B cell (primary cell): ENCODE data around the gene DAZAP1. TPM values are rescaled to one million over a fixed set of nuclear protein-coding genes. Genes with fewer than 3 reads are reported as not detected.

Experiments used
- ATAC-seq: fragments of 200-7000 bp; cut with Tn5 transposase; one replicate; pipeline ENCODE4 v1.10.0; 2021; ENCODE audit warnings: low read depth, mild to moderate bottlenecking, moderate number of reproducible peaks, moderate library complexity
- CTCF ChIA-PET: fragments of 350-600 bp; sonication (Branson Sonifier 250); formaldehyde crosslinking; loops from one replicate; lab custom pipeline; 2021; ENCODE audit warnings: antibody characterized with exemption, inconsistent platforms; lab: Charles Lee
- POLR2A ChIA-PET: fragments of 350-600 bp; sonication (Branson Sonifier 250); formaldehyde crosslinking; loops from one replicate; lab custom pipeline; 2021; ENCODE audit warnings: antibody characterized with exemption; lab: Charles Lee
- DNase-seq: peaks from one replicate; pipeline ENCODE4 v3.0.0; 2013
- H2AFZ ChIP-seq: 2 replicates; pipeline ENCODE4 v1.6.1; 2012; ENCODE audit warnings: mild to moderate bottlenecking, low read depth, low read length; ENCODE audit not compliant: insufficient read depth, poor library complexity, severe bottlenecking
- H3K27ac ChIP-seq, 2 donors: 1 replicate in 1 of 2; 2 replicates in 1 of 2; pipeline ENCODE4 v1.5.1; 2012 to 2013; ENCODE audit warnings: low read length in 2 of 2, mild to moderate bottlenecking in 2 of 2, moderate library complexity in 1 of 2
- H3K27me3 ChIP-seq, 4 experiments: fragments of 200-600 bp in 1 of 4; sonication (generic) in 1 of 4; replicated peaks in 1 of 4; 1 replicate in 2 of 4; 2 replicates in 2 of 4; pipeline versions ENCODE4 v1.6.1 to v1.7.0; 2013 to 2016; ENCODE audit warnings: low read length in 3 of 4, mild to moderate bottlenecking in 2 of 4, mixed read lengths in 1 of 4, moderate library complexity in 1 of 4; ENCODE audit not compliant: insufficient read depth in 4 of 4, control insufficient read depth in 3 of 4; ENCODE audit errors: control extremely low read depth in 1 of 4
- H3K36me3 ChIP-seq, 2 experiments: replicated peaks in 1 of 2; 1 replicate in 1 of 2; 2 replicates in 1 of 2; pipeline versions ENCODE4 v1.6.1 to v1.7.1; 2013; ENCODE audit warnings: low read length in 1 of 2; ENCODE audit not compliant: insufficient read depth in 2 of 2, control insufficient read depth in 1 of 2; ENCODE audit errors: control extremely low read depth in 1 of 2, extremely low read depth in 1 of 2
- H3K4me1 ChIP-seq, 2 donors: fragments of 200-600 bp in 1 of 2; sonication (generic) in 1 of 2; 1 replicate in 1 of 2; 2 replicates in 1 of 2; pipeline versions ENCODE4 v1.5.1 to v1.6.1; 2013 to 2017; ENCODE audit warnings: low read length in 2 of 2; ENCODE audit not compliant: control insufficient read depth in 2 of 2, insufficient read depth in 2 of 2
- H3K4me2 ChIP-seq: replicated peaks from 2 replicates; pipeline ENCODE3; 2012; ENCODE audit warnings: mild to moderate bottlenecking, low read depth, low read length; ENCODE audit not compliant: poor library complexity, severe bottlenecking
- H3K4me3 ChIP-seq, 5 experiments: fragments of 200-600 bp in 1 of 5; sonication (generic) in 1 of 5; 1 replicate in 3 of 5; 2 replicates in 2 of 5; pipeline versions ENCODE4 v1.5.1 to v1.7.0; 2011 to 2016; ENCODE audit warnings: low read length in 4 of 5, mild to moderate bottlenecking in 4 of 5, low read depth in 2 of 5, control low read depth in 1 of 5, moderate library complexity in 1 of 5; ENCODE audit not compliant: insufficient read depth in 1 of 5; ENCODE audit errors: control extremely low read depth in 1 of 5, extremely low read depth in 1 of 5
- H3K79me2 ChIP-seq: fragments of 200-600 bp; sonication (generic); one replicate; pipeline ENCODE4 v1.6.0; 2016; ENCODE audit warnings: low read length; ENCODE audit not compliant: control insufficient read depth, insufficient read depth
- H3K9ac ChIP-seq: fragments of 200-600 bp; sonication (generic); 2 replicates; pipeline ENCODE4 v1.6.1; 2017; ENCODE audit warnings: mild to moderate bottlenecking, low read length, moderate library complexity
- H3K9me3 ChIP-seq, 3 donors: one replicate each; pipeline versions ENCODE4 v1.6.1 to v1.7.1; 2013; ENCODE audit warnings: low read length in 2 of 3; ENCODE audit not compliant: control insufficient read depth in 2 of 3, insufficient read depth in 1 of 3; ENCODE audit errors: control extremely low read depth in 1 of 3
- H4K20me1 ChIP-seq: 2 replicates; pipeline ENCODE4 v1.6.0; 2012; ENCODE audit warnings: mild to moderate bottlenecking, low read length; ENCODE audit not compliant: insufficient read depth, control insufficient read depth, poor library complexity, severe bottlenecking
- H3K27ac Mint-ChIP-seq: one replicate; pipeline ENCODE4 v1.8.0; 2021; ENCODE audit warnings: mixed read lengths
- H3K27me3 Mint-ChIP-seq: one replicate; pipeline ENCODE4 v1.8.0; 2021; ENCODE audit warnings: mixed read lengths
- H3K4me1 Mint-ChIP-seq: one replicate; pipeline ENCODE4 v1.8.0; 2021; ENCODE audit warnings: mixed read lengths
- H3K4me3 Mint-ChIP-seq: one replicate; pipeline ENCODE4 v1.8.0; 2021; ENCODE audit warnings: mixed read lengths
- H3K9me3 Mint-ChIP-seq: one replicate; pipeline ENCODE4 v1.8.0; 2022; ENCODE audit warnings: mixed read lengths; ENCODE audit not compliant: insufficient read depth
- EZH2 ChIP-seq: IDR thresholded peaks from 2 replicates; pipeline ENCODE4 v1.6.1; 2012; ENCODE audit warnings: borderline replicate concordance, low read depth, mild to moderate bottlenecking, moderate library complexity, low read length; ENCODE audit not compliant: insufficient read depth, poor library complexity, severe bottlenecking
- WGBS: methylation state at CpG from one replicate; pipeline ENCODE4 v1.1.5; 2013; ENCODE audit warnings: missing lambda C conversion rate; ENCODE audit not compliant: insufficient coverage; 5-methylcytosine and 5-hydroxymethylcytosine counted together
- intact Hi-C: fragments of 100-400 bp; cut with micrococcal nuclease; formaldehyde crosslinking; loops from one replicate; pipeline ENCODE4 v1.10.0; 2022
- polyA plus RNA-seq: library from polyadenylated mRNA; depleted of rRNA; stranded (reverse); fragments of >200 nt; gene quantifications from 2 replicates; pipeline ENCODE4 v1.2.3, GENCODE V29; 2012
- total RNA-seq, 2 donors: library from RNA; stranded (reverse); fragments of 120-200 nt in 1 of 2; gene quantifications; 1 replicate in 1 of 2; 2 replicates in 1 of 2; pipeline versions ENCODE4 v1.2.3 to v1.2.4, GENCODE V29; 2013 to 2022
- TF ChIP-seq, protein P1 (sequence below): fragments of 200-600 bp; IDR thresholded peaks from one replicate; pipeline ENCODE4 v1.8.0; 2022; ENCODE audit warnings: antibody characterized with exemption, mild to moderate bottlenecking

The DAZAP1 gene
- total and polyA plus RNA-seq, 2 donors (not counting 1 experiment from before 2014, with no cell fraction given) = 54.8 to 125 TPM

DNA sequence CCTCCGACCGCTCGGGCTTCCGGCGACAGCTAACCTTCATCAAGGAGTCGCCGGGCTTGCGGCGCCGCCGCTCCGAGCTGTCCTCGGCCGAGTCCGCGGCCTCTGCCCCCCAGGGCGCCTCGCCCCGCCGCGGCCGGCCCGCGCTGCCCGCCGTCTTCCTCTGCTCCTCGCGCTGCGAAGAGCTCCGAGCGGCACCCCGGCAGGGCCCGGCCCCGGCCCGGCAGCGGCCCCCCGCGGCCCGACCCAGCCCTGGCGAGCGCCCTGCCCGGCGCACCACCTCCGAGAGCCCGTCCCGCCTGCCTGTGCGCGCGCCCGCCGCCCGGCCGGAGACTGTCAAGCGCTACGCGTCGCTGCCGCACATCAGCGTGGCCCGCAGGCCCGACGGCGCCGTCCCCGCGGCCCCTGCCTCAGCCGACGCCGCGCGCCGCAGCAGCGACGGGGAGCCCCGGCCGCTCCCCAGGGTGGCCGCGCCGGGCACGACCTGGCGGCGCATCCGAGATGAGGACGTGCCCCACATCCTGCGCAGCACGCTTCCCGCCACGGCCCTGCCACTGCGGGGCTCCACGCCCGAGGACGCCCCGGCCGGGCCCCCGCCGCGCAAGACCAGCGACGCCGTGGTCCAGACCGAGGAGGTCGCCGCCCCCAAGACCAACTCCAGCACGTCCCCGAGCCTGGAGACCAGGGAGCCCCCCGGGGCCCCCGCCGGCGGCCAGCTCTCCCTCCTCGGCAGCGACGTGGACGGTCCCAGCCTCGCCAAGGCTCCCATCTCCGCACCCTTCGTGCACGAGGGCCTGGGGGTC, 62.1 kb downstream of the DAZAP1 start:
- Histone ChIP-seq H3K27ac (no peak overlapping the region), H4K20me1 (peaks cover 89% of the 10 kb centered on the region), H3K4me2 (peak overlapping the region; percentile 98), H3K9ac (peak overlapping the region; percentile 66), H2AFZ (no peak overlapping the region), H3K4me3 (peak overlapping the region in 3 of 5 experiments; percentile 51 to 55 (median 55)), H3K27me3 (peaks cover 0 to 62% (median 18%) of the 10 kb centered on the region in 4 experiments), H3K79me2 (peaks cover 15% of the 10 kb centered on the region), H3K4me1 (peaks cover 55 to 68% of the 10 kb centered on the region in 2 donors), H3K9me3 (peaks cover 0 to 9% (median 0%) of the 10 kb centered on the region in 3 donors), H3K36me3 (no peaks in the 10 kb centered on the region)
- TF ChIP-seq, protein P1, sequence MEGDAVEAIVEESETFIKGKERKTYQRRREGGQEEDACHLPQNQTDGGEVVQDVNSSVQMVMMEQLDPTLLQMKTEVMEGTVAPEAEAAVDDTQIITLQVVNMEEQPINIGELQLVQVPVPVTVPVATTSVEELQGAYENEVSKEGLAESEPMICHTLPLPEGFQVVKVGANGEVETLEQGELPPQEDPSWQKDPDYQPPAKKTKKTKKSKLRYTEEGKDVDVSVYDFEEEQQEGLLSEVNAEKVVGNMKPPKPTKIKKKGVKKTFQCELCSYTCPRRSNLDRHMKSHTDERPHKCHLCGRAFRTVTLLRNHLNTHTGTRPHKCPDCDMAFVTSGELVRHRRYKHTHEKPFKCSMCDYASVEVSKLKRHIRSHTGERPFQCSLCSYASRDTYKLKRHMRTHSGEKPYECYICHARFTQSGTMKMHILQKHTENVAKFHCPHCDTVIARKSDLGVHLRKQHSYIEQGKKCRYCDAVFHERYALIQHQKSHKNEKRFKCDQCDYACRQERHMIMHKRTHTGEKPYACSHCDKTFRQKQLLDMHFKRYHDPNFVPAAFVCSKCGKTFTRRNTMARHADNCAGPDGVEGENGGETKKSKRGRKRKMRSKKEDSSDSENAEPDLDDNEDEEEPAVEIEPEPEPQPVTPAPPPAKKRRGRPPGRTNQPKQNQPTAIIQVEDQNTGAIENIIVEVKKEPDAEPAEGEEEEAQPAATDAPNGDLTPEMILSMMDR = no peak
- no peak for TF ChIP-seq EZH2
- CTCF ChIA-PET = interaction anchor here (0.8 to 2.3 kb wide), 3 partner anchors 15 to 203 kb away, joined by 3 to 11 read pairs (median 3); no protein-coding TSS in a partner anchor
- Mint-ChIP-seq H3K27ac (no peak overlapping the region), H3K27me3 (peaks cover 3% of the 10 kb centered on the region), H3K9me3 (no peaks in the 10 kb centered on the region), H3K4me3 (peak overlapping the region; percentile 80), H3K4me1 (peaks cover 20% of the 10 kb centered on the region)
- DNase-seq (peak; percentile 64), ATAC-seq (peak; percentile 3)
- POLR2A ChIA-PET = interaction anchor here (1.2 kb wide), 1 partner anchor 20 kb away, joined by 3 read pairs; no protein-coding TSS in a partner anchor
- WGBS = 1% methylated on average over 117 of the region's 117 CpGs
- intact Hi-C loops = loop anchor here (2.0 kb wide), 1 partner anchor 21 kb away; the partner anchor contains the start of genes PCSK4 and REEP6

DNA sequence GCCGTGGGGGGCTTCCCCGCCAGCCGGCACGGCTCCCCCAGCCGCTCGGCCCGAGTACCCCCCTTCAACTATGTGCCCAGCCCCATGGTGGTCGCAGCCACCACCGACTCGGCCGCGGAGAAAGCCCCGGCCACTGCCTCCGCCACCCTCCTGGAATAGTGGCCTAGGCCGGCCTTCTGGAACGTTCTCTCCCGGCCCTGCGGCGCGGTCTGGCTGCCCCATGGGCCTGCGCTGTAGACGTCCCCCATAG, 62.6 kb downstream of the DAZAP1 start:
- Histone ChIP-seq H3K4me2 (peak overlapping the region; percentile 98), H3K9ac (peak overlapping the region; percentile 66), H3K36me3 (no peaks in the 10 kb centered on the region), H3K79me2 (peaks cover 15% of the 10 kb centered on the region), H3K27ac (no peak overlapping the region), H2AFZ (peak overlapping the region; percentile 65), H3K27me3 (peaks cover 0 to 58% (median 18%) of the 10 kb centered on the region in 4 experiments), H3K9me3 (peaks cover 0 to 8% (median 0%) of the 10 kb centered on the region in 3 donors), H3K4me3 (peak overlapping the region in 4 of 5 experiments; percentile 32 to 55 (median 53)), H3K4me1 (peaks cover 55 to 68% of the 10 kb centered on the region in 2 donors), H4K20me1 (peaks cover 93% of the 10 kb centered on the region)
- intact Hi-C loops = loop anchor here (2.0 kb wide), 1 partner anchor 21 kb away; the partner anchor contains the start of genes PCSK4 and REEP6
- H3K27me3 Mint-ChIP-seq = peaks cover 3% of the 10 kb centered on the region
- ChIA-PET POLR2A (interaction anchor here (0.8 kb wide), 1 partner anchor 25 kb away, joined by 4 read pairs; no protein-coding TSS in a partner anchor), CTCF (interaction anchor here (2.3 kb wide), 1 partner anchor 26 kb away, joined by 11 read pairs; no protein-coding TSS in a partner anchor)
- 10% methylated on average over 22 of the region's 22 CpGs for WGBS
- ATAC-seq (no peak), DNase-seq (no peak)
- peak overlapping the region; percentile 80 for H3K4me3 Mint-ChIP-seq
- H3K27ac Mint-ChIP-seq = peak overlapping the region; percentile 63
- H3K9me3 Mint-ChIP-seq = no peaks in the 10 kb centered on the region
- TF ChIP-seq, protein P1 = no peak
- TF ChIP-seq EZH2 = no peak
- peaks cover 20% of the 10 kb centered on the region for H3K4me1 Mint-ChIP-seq
